A204.1 (cell line): ENCODE data around the gene ABHD16A.

ENCODE experiments used
- FAIRE-seq: peaks from 2 replicates; lab custom pipeline; 2012; peaks lifted over from hg19 to GRCh38; lab: Jason Lieb, UNC

The ABHD16A gene

DNA sequence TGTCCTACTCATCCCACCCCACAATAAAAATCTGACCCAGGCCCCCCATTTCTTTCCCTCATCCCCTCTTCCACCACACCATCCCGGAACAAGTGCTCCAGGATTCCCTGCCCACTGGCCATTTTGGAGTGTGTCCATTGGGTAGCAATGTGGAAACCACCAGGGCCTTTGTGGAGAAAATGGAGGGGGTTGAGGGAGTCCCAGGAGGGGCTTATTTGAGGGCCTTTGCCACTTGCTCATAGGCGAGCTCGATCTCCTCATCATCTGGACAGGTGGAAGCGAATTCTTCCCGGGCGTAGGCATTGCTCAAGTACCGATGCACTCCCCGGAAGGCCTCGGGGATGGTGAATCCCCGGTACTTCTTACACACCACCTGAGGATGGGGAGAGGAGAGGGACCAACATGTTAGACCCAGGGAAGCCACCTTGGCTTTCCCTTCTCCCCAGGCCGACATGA is 27.5 kb upstream of the ABHD16A start:
- no peak for FAIRE-seq

DNA sequence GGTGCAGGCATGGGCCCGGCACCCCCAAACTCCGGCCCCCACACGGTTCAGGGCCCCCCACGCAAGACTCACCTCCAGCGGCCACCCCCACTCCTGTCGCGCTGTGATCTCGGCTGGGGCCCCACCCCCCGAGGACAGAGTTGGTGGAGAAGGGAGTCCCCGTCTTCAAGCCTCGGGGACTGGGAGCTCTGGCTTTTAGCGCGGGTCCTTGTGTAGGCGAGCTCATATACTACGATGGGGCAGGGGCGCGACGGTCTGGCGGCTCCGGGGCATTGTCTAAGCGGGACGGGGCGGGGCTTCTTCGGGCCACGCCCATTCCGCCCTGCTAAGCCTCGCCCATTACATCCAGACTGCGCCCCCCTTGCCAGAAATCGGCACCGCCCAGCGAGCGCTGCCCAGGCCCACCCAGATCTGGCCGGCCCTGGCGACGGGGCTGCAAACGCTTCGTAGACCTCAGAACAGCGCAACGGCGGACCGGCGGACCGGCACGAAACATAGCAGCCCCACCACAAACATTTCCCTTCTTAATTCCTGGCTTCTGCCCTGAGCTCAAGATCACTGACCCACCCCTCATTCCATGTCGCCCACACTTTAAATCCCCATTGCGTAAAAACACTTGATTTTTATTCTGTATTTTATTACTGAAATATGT is 27.0 kb upstream of the ABHD16A start:
- no peak for FAIRE-seq

DNA sequence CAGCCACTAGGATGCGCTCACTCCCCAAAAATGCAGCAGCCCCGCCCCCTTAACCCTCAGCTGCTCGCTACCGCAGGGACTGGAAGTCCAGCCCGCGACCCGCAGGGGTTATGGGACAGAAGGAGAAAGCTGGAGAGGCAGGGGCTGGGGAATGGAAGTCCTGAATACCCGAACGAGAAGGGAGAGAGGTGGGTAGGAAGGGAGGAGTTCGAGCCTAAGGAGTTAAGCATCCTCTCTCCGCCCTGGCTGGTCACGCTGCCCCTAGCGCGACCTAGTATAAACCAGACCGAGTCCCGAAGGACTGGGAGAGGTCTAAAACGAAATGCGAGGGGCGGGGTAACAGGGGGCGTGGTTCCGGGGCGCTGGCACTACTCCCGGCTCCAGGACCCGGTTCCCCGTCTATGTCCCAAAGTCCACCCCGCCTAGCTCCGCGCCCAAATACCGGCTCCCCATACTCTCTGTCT is 26.4 kb upstream of the ABHD16A start:
- no peak for FAIRE-seq

DNA sequence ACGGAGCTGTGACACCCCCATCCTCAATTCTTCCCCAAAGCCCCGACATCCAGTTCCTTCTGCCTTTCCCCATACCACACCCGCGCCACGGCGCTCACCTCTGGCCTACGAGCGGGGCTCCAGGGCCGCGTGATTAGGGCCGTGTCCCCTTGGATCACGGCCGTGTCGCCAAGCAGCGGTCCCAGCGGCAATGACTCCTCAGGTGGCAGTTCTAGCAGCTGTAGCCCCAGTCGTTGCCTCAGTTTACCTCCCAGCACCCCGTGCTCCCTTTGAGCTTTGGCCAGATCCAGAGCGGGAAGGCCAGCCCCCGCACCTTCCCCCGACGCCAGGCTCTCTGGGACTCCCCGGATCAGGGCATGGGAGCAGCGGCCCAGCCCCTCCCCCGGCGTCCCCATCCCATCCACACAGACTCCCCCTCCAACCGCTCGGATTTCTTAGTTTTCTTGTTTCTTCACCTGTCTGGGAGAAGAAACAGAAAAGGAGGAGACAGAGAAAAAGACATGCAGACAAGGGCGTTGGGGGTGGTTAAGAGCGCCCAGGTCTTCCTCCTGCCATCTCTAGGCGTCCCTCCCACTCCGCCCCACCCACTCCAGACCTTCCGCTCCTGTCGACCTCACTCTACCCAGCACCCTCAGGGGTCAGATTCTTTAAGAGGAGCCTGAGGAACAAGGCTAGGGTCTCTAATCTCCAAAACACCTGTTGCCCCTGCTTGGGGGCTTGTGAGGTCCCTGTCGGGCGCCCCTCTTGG is 25.8 kb upstream of the ABHD16A start, which contains the start of gene DDAH2:
TSS of gene DDAH2 (minus strand) at position 533 of the 748 bp plus-strand sequence. CDS start at position 395, 138 bp downstream.
- FAIRE-seq: no peak

DNA sequence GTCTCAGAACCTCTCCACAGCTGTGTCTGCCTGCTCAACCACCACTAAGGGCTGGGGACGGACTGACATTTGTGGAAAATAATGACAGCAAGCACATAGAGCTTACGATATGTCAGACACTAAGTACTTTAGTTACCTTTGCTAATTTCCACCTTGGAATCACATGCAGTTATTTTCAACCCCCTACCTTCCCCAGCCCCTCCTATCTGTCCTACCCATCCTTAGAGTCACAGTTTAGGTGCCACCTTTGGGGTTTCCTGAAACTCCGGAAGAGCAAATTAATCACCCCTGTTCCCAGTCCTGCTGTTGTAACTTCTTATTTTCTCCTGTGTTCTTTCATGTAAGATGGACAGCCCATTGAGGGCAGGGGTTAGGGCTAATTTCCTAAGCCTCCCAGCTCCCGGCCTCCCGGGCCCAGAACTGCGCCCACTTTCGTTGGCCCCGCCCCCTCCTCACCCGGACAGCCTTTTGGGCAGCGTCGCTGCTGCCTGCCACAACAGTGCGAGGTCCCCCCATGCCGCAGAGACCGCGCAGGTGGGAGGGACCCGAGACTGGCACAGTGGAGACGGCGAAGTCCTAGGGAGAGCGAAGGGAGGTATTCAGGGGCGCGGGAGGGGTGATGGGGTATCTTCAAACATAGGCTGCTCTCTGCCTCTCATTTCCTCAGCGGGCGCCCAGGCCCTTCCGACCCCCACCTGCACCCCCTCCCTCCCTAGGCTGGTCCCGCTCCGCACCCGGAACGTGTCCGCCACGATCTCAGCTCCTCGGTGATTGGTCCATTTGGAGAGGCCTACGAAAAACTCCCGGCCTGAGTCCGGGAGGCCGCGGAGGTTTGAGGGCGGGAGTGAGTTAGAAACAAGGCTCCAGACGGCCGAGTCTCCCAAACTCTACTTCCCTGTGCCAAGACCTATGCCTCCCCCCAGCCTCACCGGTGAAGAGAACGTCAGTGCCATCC is 24.9 kb upstream of the ABHD16A start:
- no peak for FAIRE-seq

DNA sequence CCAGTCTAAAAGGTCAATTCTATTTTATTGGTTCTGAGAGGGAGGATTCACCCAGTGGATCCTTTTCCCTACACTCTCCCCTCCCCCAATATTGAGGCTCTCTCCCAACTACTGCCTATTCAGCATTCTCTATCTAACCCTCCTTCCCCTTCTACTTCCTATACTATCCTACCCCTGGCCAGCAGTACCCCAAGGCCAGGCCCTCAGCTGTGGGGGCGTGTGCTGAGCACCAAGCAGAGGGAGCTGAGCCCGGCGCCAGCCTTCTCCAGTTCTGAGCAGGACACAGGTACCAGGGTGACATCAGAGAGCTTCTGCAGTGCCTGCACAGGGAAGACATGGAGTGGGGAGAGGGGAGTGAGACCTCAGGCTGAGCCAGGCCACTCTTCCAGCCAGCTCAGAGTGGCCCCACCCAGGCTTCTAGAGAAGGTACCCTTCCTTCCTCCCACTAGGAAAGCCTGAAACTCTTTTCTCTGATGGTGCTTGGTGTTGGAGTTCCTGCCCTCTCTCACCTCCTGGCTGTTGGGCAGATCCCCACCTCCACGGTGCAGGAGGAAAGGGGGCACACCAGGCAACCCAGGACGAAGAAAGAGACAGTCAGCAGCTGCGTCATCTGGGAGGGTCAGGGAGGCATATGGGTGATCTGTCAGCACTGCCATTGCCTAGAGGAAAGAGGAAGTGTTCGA is 24.1 kb upstream of the ABHD16A start:
- FAIRE-seq: no peak

DNA sequence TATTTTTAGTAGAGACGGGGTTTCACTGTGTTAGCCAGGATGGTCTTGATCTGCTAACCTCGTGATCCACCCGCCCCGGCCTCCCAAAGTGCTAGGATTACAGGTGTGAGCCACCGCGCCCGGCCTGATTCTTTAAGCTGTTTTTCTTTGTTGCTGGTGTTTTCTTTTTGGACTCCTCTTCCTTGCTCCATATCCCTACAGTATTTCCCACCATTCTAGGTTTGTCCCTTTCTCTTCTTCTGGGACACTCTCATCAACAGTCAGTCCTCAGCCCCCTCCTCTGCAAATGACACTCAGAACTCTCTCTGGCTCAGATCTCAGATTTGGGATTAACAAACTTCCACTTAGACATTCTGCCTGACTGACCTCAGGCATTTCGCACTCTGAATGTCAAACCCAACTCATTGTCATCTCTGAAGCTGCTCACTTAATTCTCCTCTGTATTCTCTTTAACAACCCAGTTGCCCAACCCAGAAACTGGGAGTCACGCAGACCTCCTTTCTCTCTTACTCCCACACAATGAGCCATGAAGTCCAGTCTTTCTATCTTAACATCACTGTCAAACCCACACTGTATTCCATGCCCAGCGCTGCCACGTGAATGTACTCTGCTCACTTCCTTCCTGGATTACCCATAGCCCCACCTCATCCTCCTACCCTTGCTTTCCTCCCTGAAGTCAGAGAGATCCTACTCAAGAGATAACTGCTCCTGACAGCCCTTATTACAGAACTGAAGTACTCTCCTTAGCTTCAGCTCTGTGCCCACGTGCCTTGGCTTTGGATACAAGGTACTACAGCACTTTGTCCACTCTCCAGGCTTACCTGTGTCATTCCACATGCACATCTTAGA is 22.6 kb upstream of the ABHD16A start:
- no peak for FAIRE-seq

DNA sequence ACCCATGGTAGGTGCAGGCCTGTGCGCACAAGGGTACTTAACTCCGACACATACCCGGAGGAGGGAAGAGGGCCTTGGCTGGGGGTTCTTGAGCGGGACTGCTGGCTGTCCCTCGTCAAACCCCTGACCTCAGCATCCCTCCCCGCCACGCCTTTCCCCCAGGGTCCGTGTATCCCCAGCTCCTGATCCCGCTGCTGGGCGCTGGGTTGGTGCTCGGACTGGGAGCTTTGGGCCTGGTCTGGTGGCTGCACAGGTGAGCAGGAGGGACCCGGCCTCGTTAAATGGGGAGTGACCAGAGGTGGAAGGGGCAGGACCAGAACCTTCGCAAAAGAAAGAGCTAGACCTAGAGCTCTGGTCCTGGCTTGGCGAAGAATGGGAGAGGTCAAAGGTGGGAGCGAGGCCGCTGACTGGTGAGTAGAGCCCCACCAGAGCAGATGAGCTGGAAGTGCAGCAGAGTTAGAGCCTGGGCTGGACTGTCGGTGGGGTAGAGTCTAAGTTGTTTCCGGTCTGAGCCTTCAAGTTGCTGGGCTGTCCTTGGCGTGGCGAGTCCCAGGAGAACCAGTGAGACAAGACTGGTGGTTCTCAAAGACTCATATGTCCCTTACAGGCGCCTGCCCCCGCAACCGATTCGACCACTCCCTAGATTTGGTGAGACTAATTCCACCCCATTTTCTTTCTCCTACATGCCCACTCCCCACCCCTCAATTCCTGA is 21.0 kb upstream of the ABHD16A start:
- FAIRE-seq: no peak

DNA sequence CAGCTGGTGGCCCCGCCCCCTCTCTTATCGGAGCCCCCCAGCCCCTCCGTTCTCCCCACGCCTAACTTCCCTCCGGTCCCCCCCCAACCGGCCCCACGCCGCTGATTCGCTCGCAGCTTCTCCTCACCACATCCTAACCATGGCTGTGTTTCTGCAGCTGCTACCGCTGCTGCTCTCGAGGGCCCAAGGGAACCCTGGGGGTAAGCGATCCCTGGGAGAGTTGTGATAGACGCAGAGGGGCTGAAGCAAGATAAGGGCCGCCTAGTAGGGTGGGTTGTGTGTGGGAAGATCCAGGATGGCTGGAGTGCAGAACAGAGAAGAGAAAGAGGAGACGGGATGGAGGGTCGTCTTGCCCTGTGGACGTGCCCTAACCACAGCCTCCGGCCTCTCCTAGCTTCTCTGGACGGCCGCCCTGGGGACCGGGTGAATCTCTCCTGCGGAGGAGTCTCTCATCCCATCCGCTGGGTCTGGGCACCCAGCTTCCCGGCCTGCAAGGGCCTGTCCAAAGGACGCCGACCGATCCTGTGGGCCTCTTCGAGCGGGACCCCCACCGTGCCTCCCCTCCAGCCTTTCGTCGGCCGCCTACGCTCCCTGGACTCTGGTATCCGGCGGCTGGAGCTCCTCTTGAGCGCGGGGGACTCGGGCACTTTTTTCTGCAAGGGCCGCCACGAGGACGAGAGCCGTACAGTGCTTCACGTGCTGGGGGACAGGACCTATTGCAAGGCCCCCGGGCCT is 20.3 kb upstream of the ABHD16A start, which contains the start of gene MPIG6B:
TSS of gene MPIG6B (plus strand) at position 129 of the 735 bp plus-strand sequence. CDS start at position 140, 11 bp downstream.
- no peak for FAIRE-seq

DNA sequence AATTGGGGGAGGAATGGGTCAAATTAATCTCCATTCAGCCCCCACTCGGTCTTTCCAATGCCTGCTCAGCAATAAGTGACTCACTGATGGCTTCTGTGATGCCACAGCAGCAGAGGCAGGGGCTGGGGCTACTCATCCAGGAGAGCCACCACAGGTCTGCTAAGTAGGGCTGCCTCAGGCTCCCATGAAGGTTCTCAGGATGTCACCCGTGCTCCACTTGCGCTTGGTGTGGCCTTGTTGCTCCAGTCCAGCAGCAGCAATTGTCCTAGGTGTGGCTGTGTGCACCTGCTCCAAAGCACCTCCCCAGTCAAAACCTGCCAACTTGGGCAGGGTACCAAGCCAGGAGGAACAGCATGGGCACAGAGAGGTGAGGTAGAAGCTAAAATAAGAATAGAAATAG is 19.0 kb upstream of the ABHD16A start:
- no peak for FAIRE-seq

DNA sequence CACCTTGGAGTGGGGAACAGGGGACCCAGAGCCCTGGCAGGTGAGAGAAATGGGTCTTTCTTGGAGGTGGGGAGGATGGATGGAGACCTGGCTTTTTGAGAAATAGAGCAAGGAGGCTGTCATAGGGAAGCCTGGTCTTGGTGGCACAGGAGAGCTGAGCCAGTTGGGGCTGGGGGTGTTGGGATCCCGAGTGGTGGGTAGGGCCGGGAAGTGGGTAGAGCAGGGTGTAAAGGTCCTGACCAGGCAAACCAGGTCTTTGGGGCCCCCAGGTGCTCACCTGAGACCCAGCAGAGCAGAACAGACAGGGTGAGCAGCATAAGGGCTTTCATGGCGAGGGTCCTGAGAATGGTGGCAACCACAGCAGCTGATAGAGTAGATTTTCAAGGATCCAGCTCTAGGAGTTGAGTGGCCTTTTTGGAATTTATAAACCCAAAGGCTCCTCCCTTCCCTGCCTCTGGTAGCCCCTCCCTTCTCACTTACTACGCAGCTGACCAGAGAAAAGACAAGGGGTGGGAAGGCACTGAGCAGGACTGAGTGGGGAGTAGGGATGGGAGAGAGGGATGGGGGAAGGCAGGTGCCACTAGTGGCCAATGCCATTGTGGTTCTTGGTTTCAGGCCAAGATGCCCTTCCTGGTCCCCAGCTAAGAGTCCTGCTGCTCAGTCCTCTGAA is 18.4 kb upstream of the ABHD16A start, which contains the start of gene LY6G6C:
TSS of gene LY6G6C (minus strand) at position 396 of the 670 bp plus-strand sequence. CDS start at position 329, 67 bp downstream.
- no peak for FAIRE-seq

DNA sequence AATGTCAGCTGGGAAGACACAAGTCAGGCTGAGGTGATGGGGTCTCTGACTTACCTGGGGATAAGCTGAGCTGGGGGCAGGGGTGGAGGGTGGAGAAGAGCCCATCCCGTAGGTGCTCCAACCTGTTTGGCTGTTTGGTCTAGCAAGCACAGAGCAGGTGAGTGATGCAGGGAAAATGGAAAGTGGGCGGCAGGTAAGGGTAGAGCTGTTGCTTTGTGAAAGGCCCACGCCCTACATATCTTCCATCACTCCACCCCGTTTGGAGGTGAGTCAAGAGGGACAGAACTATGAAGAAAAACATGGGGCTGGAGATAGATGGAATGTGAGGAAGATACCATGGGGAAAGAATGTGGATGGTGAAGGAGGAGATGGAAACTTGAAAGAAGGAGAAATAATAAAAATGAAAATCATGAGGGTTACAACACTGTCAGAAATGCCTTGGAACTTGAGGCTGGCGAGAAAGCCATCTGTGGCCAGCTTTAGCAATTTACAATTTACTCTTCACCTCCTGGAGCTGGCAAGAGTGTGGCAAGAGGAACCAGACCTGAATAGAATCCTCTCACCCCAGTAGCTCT is 17.2 kb upstream of the ABHD16A start:
- FAIRE-seq: no peak

DNA sequence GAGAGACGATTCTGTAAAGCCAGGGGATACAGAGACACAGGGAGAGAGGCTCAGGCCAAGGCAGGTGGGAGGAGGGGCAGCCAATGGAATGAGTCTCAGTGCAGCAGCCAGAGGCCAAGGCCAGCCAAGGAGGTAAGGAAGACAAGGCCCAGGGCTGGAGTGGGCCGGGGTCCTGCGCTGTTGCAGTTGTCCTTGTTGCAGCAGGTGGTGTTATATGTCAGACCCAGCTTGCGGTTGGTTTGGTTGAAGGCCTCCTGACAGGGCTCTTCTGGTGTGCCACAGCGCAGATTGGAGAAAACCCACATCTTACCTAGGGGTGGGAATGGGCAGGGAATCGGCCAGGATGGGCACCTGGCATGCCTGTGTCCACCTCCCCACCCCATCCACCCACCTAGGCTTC is 15.9 kb upstream of the ABHD16A start:
- FAIRE-seq: no peak

DNA sequence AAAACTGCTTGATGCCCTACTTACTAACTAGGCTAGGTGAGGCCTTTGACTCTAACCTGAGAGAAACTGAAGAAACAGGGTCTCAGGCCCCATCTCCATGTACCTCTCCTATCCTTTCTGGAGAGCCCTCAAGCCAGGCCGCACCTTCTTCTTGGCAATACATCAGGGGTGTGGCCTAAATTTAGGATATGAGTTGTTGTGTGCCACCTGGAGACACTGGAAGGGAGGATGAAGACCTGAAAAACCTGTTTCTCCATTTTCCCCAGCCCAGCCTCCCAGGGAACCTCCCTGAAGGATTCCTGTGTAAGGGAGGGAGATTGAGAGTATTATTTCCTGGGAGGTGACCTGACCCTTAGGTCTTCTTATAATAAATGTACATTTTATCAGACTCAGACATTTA is 15.1 kb upstream of the ABHD16A start:
- FAIRE-seq: no peak

DNA sequence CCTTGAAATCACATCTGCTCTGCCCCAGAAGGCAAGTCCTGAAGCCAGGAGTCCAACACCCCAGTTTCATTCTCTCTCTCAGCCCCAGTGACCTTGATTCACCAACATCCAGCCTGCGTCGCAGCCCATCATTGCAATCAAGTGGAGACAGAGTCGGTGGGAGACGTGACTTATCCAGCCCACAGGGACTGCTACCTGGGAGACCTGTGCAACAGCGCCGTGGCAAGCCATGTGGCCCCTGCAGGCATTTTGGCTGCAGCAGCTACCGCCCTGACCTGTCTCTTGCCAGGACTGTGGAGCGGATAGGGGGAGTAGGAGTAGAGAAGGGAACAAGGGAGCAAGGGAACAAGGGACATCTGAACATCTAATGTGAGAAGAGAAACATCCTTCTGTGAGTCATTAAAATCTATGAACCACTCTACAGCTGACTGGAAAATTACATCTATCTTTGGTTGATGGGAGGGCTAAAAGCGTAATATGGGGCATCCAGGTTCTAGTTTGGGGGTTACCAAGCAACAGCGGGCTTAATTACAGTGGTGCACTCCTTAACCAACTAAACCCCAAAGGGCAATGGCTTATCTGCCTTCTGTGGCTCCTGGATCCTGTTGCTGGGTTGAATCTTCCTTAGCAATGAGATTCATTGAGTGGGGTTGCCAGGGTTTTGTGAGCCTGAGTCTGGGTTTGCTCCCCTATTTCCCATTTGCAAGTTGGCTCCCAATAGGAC is 14.5 kb upstream of the ABHD16A start:
- FAIRE-seq: no peak

DNA sequence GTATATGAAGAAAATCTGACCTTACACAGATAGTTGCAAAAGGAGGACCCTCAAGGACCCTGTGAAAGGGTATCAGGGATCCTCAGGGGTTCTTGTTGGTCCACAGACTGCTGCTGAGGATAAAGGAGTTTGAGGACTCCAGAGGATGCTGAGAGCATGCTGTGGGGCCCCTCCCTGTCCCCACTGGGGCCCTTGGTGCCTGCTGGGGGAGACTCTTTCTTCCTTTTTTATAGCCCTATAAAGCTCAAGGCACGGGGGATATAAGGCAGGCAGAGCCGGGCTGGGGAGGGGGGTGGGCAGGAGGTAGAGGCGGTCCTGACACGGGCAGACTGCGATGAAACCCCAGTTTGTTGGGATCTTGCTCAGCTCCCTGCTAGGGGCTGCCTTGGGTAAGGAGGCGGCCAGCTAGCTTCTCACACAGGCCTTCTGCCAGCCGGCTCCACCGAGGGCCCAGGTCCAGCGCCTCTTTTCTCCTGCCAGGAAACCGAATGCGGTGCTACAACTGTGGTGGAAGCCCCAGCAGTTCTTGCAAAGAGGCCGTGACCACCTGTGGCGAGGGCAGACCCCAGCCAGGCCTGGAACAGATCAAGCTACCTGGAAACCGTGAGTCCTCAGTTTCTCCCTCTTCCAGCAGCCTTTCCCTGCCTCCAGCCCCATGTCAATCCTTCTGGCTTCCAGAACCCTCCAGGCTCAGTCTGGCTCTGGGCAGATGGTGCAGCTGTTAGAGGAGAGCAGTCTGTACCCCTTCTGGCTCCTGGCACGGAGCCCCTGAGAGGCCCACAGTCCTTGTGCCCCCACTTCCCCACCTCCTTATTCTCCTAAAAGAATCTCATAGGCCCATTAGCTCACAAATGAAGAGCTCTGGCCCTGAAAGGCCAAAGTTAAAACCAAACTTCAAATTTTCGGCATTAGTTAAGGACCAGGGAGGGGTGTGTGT is 12.2 kb upstream of the ABHD16A start, which contains the start of gene LY6G6D:
TSS of gene LY6G6D (plus strand) at position 327 of the 937 bp plus-strand sequence. CDS start at position 335, 8 bp downstream.
- FAIRE-seq: no peak
